KMS-11 (cell line): ENCODE measurements around the gene DAB1.

ENCODE experiments used
- H2AFZ ChIP-seq: fragments of 200-600 bp; sonication (generic); 2 replicates; pipeline ENCODE4 v1.6.1; 2016; ENCODE audit warnings: antibody characterized with exemption, mixed run types, low read depth
- H3K27ac ChIP-seq: fragments of 200-600 bp; sonication (generic); 2 replicates; pipeline ENCODE4 v1.6.1; 2016; ENCODE audit warnings: mild to moderate bottlenecking, mixed run types
- H3K27me3 ChIP-seq: fragments of 200-600 bp; sonication (generic); 2 replicates; pipeline ENCODE4 v1.6.1; 2017; ENCODE audit warnings: mild to moderate bottlenecking, low read depth, mixed run types, moderate library complexity; ENCODE audit not compliant: insufficient read depth
- H3K36me3 ChIP-seq: fragments of 200-600 bp; sonication (generic); 2 replicates; pipeline ENCODE4 v1.6.1; 2017; ENCODE audit warnings: mild to moderate bottlenecking, mixed run types; ENCODE audit not compliant: insufficient read depth
- H3K4me1 ChIP-seq: fragments of 200-600 bp; sonication (generic); 2 replicates; pipeline ENCODE4 v1.6.1; 2016; ENCODE audit warnings: mild to moderate bottlenecking, low read depth, mixed run types; ENCODE audit not compliant: poor library complexity, severe bottlenecking
- H3K4me2 ChIP-seq: fragments of 200-600 bp; sonication (generic); 2 replicates; pipeline ENCODE4 v1.7.0; 2016; ENCODE audit warnings: mild to moderate bottlenecking, mixed run types
- H3K4me3 ChIP-seq: fragments of 200-600 bp; sonication (generic); IDR thresholded peaks from 2 replicates; pipeline ENCODE4 v1.6.1; 2017; ENCODE audit warnings: low read depth, low read length, mixed read lengths; ENCODE audit not compliant: insufficient read depth
- H3K79me2 ChIP-seq: fragments of 200-600 bp; sonication (generic); 2 replicates; pipeline ENCODE4 v1.6.1; 2016; ENCODE audit warnings: low read depth, mixed run types; ENCODE audit not compliant: insufficient read depth
- H3K9ac ChIP-seq: fragments of 200-600 bp; sonication (generic); 2 replicates; pipeline ENCODE4 v1.6.1; 2016; ENCODE audit warnings: mild to moderate bottlenecking, mixed run types
- H4K20me1 ChIP-seq: fragments of 200-600 bp; sonication (generic); 2 replicates; pipeline ENCODE4 v1.6.1; 2016; ENCODE audit warnings: mild to moderate bottlenecking, mixed run types; ENCODE audit not compliant: insufficient read depth
- CTCF ChIP-seq: fragments of 200-600 bp; sonication (generic); conservative IDR thresholded peaks from 2 replicates; pipeline ENCODE4 v1.6.1; 2017; ENCODE audit warnings: low read depth, mild to moderate bottlenecking, antibody characterized with exemption, low read length, moderate library complexity, mixed read lengths

The DAB1 gene

GRCh38 chr1:57265104-57265503, 158.8 kb downstream of the DAB1 start:
- Histone ChIP-seq H3K27ac (no peak overlapping the region), H4K20me1 (no peaks in the 10 kb centered on the region), H3K27me3 (no peaks in the 10 kb centered on the region), H3K4me3 (no peak overlapping the region), H3K9ac (no peak overlapping the region), H3K79me2 (no peaks in the 10 kb centered on the region), H3K36me3 (no peaks in the 10 kb centered on the region), H3K4me2 (no peak overlapping the region), H3K4me1 (no peaks in the 10 kb centered on the region), H2AFZ (no peak overlapping the region)
- no peak for TF ChIP-seq CTCF

- no peaks in the 10 kb centered on the region for H3K36me3 ChIP-seq
- H3K4me1 ChIP-seq, result no peaks in the 10 kb centered on the region
- no peak overlapping the region for H3K9ac ChIP-seq
- H3K27ac ChIP-seq, result no peak overlapping the region
- H2AFZ ChIP-seq, result no peak overlapping the region
- no peak for TF ChIP-seq CTCF
- H3K4me3 ChIP-seq, result no peak overlapping the region
- no peaks in the 10 kb centered on the region for H3K27me3 ChIP-seq
- no peaks in the 10 kb centered on the region for H4K20me1 ChIP-seq
- H3K4me2 ChIP-seq, result no peak overlapping the region
- H3K79me2 ChIP-seq, result no peaks in the 10 kb centered on the region
Measured at GRCh38 chr1:57262472-57262871, 161.4 kb downstream of the DAB1 start.

GRCh38 chr1:57258557-57259325, 165.1 kb downstream of the DAB1 start:
- Histone ChIP-seq H3K4me1 (no peaks in the 10 kb centered on the region), H3K9ac (no peak overlapping the region), H3K27me3 (no peaks in the 10 kb centered on the region), H3K79me2 (no peaks in the 10 kb centered on the region), H3K4me2 (no peak overlapping the region), H3K36me3 (no peaks in the 10 kb centered on the region), H4K20me1 (no peaks in the 10 kb centered on the region), H3K27ac (no peak overlapping the region), H3K4me3 (no peak overlapping the region), H2AFZ (no peak overlapping the region)
- TF ChIP-seq CTCF, result no peak

GRCh38 chr1:57255945-57256344, 167.9 kb downstream of the DAB1 start:
- Histone ChIP-seq H3K79me2 (no peaks in the 10 kb centered on the region), H4K20me1 (no peaks in the 10 kb centered on the region)
- no peak for TF ChIP-seq CTCF

More at GRCh38 chr1:57255945-57256344, 167.9 kb downstream of the DAB1 start:
- no peak overlapping the region for H3K9ac ChIP-seq
- no peaks in the 10 kb centered on the region for H3K27me3 ChIP-seq
- H3K4me2 ChIP-seq, result no peak overlapping the region
- no peaks in the 10 kb centered on the region for H3K36me3 ChIP-seq
- H3K4me3 ChIP-seq, result no peak overlapping the region
- no peak overlapping the region for H2AFZ ChIP-seq
- no peak overlapping the region for H3K27ac ChIP-seq
- no peaks in the 10 kb centered on the region for H3K4me1 ChIP-seq
